ENCODE data around the gene KDM4B.
"Not testable (repeated sequence)": the region's sequence is repeated elsewhere in the genome, so short reads cannot be mapped to it uniquely, and the experiment has no call there.

- TF ChIP-seq, protein P1, sequence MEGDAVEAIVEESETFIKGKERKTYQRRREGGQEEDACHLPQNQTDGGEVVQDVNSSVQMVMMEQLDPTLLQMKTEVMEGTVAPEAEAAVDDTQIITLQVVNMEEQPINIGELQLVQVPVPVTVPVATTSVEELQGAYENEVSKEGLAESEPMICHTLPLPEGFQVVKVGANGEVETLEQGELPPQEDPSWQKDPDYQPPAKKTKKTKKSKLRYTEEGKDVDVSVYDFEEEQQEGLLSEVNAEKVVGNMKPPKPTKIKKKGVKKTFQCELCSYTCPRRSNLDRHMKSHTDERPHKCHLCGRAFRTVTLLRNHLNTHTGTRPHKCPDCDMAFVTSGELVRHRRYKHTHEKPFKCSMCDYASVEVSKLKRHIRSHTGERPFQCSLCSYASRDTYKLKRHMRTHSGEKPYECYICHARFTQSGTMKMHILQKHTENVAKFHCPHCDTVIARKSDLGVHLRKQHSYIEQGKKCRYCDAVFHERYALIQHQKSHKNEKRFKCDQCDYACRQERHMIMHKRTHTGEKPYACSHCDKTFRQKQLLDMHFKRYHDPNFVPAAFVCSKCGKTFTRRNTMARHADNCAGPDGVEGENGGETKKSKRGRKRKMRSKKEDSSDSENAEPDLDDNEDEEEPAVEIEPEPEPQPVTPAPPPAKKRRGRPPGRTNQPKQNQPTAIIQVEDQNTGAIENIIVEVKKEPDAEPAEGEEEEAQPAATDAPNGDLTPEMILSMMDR (IDR thresholded peaks at IDR 0.05), result not testable (repeated sequence)
- not testable (repeated sequence) for TF ChIP-seq POLR2A (IDR thresholded peaks at IDR 0.05)
These were observed 226.7 kb downstream of the KDM4B start for GRCh38 chr19:5195587-5195986.
